Kidney capillary endothelial cell (primary cell): ENCODE measurements around the gene LAMA3.

Source experiments
- DNase-seq: peaks from one replicate; pipeline ENCODE4 v3.0.0-alpha.2; 2018; ENCODE audit warnings: low spot score

Gene LAMA3

DNA sequence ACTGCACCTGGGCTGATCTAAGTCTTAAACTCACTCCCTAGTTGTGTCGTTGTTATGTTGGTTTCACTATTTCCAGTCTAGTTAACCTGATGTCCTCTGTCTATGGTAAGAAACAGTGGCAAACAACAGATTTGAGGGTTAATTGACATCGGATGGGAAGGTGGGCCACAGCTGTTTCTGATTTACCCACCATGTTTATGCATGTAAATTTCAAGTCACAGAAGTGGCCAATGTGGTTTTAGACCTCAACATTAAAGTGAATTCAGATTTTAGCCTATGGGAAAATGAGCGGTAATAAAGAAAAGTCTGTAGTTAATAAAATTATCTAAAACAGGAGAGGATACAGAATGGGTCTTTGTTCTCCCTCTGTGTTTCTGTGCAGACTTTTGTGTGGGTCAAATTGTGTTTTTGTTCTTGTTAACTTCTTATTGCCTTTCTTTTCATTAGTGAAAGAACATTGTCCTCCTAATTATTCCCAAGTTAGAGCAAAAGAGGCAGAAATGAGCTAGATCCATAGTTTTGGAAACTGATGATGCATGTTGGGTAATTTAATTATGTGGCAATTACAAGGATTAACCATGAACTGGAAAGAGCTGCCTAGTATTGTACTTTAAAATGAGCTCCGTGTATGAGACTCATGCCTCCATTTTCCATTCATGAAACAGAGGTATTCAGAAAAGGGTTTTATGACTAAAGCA is 83.2 kb downstream of the LAMA3 start:
- DNase-seq: no peak

DNA sequence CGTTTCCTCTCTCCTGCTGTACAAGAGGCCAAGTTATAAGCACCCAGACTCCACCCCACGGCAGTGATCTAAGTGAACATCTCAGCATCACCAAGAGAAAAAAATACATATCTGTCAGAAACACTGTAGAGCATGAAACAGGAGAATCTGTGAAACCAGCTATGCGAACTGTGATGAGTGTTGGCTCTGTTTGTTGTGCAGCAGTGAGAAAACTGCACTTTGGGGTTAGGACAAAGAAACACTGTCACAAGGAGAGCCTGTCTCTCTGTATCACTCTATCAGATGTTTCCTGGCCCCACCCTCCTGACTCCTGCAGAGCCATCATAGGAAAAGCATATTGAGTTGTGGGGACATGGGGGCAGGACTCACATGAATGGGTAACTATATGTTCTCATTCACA is 87.1 kb downstream of the LAMA3 start:
- DNase-seq: no peak

DNA sequence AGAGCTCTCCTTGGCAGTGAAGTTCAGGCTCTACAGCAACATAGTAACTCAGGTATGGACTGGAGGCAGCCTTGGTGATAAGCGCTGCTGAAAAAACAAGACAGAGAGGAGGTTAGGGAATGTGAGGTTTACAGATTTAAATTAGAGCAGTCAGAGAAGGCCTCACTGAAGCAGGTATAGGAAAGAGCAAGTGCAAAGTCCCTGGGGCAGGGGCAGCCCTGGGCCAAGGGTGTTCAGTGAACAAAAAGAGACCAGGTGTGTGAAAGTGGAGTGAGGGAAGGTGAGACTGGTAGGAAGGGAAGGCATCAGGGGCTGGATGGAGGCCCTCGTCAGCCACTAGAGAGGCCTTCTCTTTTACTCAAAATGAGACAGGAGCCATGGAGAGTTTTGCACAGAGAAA is 89.6 kb downstream of the LAMA3 start:
- no peak for DNase-seq

DNA sequence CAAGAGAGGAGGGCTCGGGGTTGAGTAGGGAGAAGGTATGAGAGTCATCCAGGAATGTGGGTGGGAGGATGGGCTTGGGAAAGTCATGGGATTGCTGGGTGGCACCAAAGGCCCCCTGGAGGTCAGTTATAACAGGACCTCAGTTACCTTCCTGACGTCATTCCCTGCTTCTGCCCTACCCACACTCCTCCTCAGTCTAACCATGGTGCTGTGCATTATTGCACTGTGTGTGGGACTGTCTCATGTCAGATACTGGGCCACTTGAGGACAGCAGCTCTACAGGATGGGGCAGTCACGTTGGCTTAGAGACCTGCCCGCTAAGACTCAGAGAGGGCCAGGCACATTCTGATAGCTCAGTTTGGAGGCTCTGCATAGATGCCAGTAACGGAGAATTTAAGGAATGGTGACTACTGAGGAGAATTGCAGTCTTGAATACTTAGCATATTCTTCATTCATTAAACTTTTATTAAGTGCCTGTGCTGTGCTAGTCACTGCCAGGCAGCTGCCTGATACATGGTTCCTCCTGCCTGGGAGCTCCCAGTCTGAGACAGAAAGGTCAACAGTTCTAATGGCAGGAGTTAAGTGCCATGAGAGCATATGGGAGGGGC is 90.5 kb downstream of the LAMA3 start:
- DNase-seq: no peak

DNA sequence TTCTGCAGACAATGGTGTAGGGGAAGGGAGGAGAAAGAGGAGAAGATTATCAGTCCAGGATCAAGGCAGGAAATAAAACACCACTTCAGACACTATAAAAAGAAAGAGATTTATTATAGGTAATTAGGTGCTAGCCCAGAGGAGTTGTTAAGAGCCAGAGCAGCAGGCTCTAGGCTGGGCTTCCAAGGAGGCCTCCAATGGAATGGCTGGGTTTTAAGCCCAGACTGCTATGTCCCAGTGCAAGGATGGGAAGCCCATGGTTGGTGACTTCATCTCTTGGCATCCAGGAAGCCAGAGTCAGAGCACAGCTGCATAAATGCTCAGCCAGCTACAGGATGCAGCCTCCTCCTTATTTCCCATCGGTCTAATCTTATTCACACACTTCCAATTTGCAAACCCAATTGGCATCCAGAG is 95.6 kb downstream of the LAMA3 start:
- DNase-seq: peak; percentile 91

DNA sequence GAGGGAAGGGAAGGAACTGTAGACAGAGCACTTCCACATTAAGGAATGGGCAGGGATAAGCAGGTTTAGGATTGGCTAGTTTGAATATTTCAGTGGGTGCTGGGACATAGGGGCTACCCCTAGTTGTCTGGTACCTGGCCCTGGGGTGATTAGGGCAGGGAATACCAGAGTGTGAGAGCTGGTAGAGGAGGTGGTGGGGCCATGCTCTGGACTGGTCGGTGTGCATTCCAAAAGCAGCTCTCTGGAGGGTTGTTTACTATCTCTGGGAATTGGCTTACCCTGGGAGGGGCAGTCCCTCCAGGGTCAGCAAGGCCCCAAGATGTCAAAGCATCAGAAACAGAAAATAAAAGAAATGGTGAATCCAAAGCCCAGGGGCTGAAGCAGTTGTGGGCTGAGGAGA is 103.8 kb downstream of the LAMA3 start:
- DNase-seq: no peak

DNA sequence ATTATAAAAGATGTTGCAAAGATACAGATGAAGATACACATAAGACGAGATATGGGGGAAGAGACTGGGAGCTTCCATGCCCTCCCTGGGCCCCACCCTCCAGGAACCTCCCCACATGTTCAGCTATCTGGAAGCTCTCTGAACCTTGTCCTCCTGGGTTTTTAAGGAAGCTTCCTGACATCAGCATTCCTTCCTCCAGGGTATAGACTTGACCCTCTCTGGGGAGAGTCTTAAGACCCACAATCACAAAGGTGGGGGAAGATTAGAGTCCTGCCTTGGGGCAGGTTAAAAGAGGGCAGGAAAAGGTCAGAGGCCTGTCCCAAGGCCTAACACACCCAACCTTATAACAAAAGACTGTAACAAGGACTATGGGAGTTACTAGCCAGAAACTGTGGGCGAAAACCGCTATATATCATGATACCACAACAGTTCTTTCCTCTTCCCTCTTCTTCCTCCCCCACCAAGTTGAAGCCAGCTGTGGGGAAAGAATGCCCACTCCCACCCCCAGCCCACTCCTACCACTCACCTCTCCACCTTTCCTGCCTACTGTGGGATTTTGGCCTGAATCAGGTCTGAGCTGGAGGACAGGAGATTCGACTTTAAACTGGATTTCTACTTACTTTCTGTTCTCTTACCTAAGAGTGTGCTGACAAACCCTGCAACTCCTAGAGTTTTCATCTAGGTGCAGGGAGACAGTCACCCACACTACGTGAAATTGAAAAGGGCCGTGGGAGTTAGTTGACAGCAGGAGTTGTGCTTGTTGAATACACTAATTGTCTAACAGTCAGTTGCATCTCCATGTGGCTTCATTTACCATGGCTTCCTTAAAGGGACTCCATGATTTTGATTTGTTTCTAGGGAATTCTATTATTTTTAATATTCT is 105.0 kb downstream of the LAMA3 start:
- DNase-seq: no peak

DNA sequence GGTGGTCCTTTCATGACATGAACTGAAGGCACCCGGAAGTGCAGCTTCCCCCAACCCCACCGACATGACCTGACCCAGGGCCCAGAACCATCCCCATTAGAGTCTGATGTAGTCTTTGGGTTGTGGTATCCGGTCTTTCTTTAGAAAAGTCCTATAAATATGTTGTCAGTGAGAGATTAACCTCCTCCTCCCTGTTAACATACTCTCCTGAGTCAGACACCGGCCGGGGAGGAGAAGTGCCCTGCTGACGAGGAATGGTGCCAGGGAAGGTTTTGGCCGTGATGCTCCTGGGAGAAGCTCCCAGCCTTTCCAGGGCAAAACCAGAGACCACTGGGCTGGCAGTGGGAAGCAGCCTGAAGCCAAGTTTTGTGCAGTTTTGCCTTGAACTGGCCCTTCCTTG is 109.0 kb downstream of the LAMA3 start:
- DNase-seq: peak; percentile 22

DNA sequence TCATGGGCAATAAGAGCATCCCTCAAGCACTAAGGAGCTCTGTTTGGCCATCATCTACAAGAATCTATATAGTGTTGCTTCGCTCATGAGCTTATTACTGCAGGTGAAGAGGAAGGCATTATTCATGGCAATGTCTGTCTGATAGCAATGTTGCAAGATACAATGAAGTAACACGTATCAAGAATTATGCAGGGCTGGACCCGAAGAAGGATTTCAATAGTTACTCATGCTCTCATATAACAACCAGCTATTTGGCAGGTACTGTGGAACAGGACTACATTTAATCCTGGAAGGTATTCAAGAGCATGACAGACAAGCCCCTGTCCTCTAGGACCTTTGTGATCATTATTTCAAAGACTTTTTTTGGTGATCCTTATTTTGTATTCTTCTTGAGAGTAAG is 109.6 kb downstream of the LAMA3 start:
- DNase-seq: no peak

DNA sequence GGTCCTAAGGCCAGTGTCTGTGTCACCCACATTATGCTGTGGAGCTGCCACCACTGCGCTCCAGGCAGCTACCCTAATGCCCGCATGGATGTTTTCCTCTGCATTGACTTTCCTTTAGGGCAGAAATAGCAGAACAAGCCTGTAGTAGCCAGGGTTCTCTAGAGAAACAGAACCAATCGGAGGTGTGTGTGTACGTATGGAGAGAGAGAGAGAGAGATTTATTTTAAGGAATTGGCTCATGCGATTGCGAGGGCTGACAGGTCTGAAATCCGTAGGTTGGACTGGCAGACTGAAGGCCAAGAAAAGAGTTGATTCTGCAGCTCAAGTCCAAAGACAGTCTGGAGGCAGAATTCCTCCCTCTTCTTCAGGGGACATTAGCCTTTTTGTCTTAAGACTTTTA is 110.3 kb downstream of the LAMA3 start:
- DNase-seq: no peak

DNA sequence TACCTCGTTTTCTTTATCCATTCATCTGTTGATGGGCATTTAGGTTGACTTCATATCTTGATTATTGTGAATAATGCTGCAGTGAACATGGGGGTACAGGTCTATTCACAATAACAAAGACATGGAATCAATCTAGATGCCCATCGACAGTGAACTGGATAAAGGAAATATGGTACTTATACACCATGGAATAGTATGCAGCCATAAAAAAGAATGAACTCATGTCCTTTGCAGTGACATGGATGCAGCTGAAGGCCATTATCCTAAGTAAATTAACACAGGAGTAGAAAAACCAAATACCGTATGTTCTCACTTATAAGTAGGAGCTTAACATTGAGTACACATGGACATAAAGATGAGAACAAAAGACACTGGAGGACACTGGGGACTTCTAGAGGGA is 111.6 kb downstream of the LAMA3 start:
- no peak for DNase-seq

DNA sequence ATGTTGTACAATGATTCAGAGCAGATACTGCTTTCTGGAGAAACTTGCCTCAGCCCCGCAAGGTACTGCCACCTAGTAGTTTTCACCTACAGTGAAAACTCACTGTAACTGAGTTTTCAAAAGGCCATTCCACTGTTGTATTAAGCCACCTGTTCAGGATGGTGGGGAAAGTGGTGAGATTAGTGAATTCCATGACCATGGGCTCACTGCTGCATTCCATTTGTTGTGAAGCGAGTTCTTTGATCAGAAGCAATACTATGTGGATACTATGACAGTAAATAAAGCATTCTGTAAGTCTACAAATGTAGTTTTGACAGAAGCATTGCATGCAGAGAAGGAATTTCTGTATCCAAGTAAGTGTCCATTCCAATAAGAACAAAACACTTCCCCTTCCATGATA is 113.6 kb downstream of the LAMA3 start:
- DNase-seq: no peak

DNA sequence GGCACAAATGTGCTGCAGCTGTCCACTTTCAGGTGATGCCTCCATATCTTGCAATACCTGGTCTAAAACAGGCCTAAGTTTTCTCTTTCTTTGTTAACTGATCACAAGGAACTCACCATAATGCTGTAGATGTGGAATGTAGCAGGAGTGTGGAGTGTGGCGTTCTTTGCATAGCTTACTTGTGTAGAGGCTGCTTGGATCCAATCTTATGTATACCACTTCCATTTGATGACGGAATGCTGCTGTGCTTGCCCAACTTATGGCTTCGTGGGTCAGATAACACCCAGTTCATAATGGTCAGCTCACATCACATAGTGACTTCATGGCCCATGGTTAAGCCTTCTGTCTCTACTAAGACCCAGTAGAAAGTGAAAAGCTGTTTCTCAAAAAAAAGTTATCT is 114.5 kb downstream of the LAMA3 start:
- DNase-seq: no peak

DNA sequence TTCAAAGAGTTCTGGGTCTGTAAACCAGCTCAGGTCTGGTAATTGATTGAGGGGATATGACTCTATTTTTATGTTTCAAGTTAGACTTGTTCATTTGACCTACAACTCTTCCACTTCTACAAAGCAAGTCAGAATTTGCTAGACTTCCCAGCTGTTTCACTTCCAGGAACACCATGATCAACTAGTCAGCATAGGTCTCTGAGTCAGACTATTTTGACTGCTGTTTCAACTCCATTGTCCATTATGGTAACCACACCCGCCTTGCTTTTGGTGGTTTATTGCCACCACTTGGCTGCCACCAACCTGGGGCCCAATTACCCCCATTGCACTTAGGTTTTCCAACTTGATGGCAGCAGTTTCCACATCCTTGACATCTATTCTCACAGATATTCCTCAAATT is 116.6 kb downstream of the LAMA3 start:
- peak; percentile 20 for DNase-seq

DNA sequence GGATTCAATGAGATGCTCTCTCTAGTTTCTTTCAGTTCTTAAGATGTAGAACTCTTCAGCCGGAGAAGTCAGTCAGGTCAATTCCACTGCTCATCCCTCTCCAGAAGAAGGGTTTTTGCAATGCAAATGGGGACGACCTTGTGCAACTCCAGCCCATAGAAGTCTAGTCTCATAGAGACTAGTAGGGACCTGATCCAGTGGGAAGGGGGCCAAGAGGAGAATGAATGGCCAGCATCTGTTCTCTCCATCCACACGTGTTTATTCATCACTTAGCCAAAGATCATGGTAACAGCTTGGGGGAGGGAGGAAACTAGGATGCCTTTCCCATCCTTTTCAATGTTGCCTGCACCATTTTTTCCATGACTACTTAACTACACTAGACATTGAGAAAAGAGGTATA is 120.2 kb downstream of the LAMA3 start:
- no peak for DNase-seq

DNA sequence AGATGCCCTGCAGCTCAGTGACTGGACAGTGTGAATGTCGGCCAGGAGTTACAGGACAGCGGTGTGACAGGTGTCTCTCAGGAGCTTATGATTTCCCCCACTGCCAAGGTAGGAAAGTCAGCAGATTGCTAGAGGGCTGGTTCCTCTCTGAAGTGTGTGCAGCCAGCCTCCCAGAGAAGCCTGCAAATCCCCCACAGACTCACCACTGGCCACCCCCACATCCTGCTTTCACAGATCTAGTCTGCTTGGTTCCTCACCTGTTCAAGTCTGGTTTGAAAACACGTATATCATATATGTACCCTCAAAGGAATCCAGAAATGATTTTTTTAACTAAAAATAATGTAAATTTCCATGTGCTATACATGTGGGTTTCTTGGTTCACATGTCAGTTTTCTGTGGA is 121.1 kb downstream of the LAMA3 start:
- no peak for DNase-seq

DNA sequence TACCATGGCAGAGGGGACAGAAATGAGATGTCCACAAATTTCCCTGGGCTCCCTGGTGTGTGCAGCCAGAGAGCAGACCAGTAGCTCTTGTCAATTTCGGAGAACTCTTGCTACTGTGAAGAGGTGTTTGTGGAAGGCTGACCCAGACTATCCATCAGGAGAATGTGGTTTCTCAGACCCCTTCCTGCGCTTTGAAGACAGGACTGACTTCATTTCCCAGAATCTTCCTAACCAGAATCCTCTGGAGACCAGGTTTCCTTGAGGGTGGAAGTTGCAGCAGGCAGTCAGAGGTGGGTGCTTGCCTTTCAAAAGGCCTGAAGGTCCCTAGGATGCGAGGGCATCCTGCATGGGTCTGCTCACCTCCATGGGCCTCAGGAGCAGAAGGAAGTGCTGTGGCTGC is 121.9 kb downstream of the LAMA3 start:
- no peak for DNase-seq

DNA sequence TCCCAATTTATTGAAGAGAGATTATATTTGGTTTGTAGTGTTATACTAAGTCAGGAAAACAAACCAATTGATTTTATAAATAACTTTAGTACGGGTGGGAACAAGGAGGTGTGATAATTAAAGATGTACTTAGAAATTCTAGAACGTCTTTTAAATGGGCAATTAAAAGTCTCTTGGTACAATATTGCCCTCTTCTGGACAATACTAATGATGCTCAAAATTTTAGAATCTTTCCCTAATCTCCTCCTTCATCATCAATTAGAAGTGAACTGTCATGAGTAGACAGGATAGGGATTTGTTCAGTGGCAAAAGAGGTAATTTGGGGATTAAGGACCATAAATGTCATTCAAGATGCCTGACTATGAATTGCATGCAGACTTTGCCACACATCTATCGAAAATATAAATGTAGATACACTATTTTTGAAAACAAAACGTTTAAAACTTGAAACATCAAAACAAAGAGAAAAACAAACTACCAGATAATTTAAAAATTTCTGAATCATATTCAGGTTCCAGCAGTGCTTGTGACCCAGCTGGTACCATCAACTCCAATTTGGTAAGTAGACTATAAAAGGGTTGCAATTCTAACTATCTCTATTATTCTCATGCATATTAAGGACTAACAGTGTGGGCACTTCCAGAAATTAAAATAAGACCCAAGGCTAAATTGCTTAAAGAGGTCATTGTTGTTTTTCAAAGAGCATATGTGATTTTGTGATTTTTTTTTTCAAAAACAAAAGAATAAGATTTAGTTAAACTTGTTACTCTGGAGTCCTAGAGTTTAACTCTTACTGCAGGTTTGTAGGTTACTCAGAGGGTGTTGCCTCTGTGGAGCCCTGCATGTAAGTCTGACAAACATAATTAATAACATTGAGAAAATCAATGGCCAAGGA is 123.5 kb downstream of the LAMA3 start:
- DNase-seq: peak; percentile 51

DNA sequence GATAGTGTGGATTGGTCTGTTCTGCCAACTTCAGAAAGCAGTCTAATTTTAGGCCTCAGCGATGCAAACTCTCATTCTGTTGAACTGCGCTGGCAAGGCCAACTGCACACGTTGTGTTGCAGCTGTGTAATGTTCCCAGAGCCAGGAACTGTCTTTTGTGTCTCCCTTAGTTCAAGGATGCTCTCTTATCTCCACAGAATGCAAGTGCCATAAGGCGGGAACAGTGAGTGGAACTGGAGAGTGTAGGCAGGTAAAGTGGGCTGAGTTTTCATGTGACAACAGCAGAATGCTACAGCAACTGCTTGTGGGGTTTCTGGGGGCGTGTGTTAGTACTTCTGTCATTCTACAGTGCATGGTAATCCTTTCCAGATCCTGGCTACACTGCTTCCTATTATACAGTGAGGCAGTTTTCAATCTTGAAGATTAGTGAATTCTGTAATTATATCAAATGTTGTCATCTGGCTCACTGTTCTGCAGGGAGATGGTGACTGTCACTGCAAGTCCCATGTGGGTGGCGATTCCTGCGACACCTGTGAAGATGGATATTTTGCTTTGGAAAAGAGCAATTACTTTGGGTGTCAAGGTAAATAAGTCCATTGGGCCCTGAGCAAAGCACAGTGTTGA is 125.8 kb downstream of the LAMA3 start:
- DNase-seq: no peak

DNA sequence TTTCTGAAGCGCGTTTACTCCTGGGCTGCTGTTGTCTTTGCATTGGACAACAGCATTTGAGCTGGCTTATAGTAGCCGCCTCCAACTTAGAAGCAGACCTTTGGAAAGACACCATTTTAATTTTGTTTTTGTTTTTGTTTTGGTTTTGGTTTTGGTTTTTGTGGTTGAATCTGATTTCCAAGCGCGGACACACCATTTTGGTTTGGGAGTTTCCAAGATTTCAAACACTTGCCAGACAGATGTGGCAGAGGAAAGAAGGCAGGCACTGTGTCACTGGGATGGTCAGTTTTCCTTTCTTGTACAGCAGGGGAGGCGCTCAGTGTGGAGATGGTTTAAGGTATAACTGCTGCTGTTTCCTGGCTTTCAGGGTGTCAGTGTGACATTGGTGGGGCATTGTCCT is 126.8 kb downstream of the LAMA3 start:
- no peak for DNase-seq

DNA sequence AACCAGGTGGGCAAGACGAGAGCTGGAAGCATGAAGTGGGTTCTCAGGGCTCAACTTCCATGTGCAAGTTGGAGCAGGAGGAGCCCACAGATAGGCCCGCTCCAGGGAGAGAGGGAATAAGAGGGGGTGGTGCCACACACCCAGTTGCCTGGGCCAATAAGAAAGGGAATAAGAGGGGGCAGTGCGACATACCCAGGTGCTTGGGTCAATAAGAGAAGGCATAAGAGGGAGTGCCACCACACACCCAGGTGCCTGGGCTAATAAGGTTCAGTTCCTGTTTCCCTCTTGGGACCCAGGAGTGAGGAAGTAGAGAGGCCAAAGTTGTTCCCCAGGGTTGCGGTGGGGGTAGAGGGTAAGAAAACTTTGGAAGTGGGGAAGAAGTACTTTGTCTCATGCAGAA is 127.5 kb downstream of the LAMA3 start:
- no peak for DNase-seq

DNA sequence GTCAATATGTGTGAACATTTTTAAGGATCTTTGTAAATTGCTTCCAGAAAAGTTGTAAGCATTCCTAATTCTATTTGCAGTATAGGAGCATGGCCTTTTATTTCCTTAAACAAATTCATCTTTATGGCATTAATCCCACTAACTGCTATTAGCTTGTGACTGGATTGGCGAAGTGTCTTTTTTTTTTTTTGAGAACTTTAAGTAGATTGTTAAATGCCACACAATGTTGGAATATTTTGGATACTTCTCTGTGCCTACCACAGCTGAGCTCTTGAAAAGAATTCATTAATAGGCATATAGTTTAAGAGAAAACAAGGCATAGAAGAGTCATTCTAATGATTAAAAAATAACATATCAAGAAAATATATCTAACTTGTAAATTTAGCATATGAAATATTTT is 129.7 kb downstream of the LAMA3 start:
- DNase-seq: no peak
